Activated CD4-positive, alpha-beta T cell treated with anti-CD3 and anti-CD28 coated beads for 24 hours (primary cell): ENCODE measurements around the gene FTCDNL1.
A peak's percentile ranks its signal among the peaks of the same experiment; 100 is the strongest.

Experiments
- DNase-seq, 2 donors: peaks; one replicate each; pipeline ENCODE4 v3.0.0-alpha.2; 2020; ENCODE audit warnings: low read depth in 2 of 2

FTCDNL1 gene

GRCh38 chr2:199742884-199743283, 108.1 kb downstream of the FTCDNL1 start:
- no peak for DNase-seq

- DNase-seq, result no peak
Observed at GRCh38 chr2:199740111-199740428, 110.9 kb downstream of the FTCDNL1 start.

GRCh38 chr2:199739413-199740110, 111.4 kb downstream of the FTCDNL1 start:
- peak; percentile 55 to 58 for DNase-seq

- DNase-seq, result no peak
Observed at GRCh38 chr2:199738727-199739412, 112.1 kb downstream of the FTCDNL1 start.

GRCh38 chr2:199734651-199735050, 116.3 kb downstream of the FTCDNL1 start:
- no peak for DNase-seq

GRCh38 chr2:199734011-199734410, 117.0 kb downstream of the FTCDNL1 start:
- DNase-seq, result no peak

GRCh38 chr2:199727801-199728200, 123.2 kb downstream of the FTCDNL1 start:
- DNase-seq, result no peak

- DNase-seq, result no peak
Observed at GRCh38 chr2:199727306-199727705, 123.7 kb downstream of the FTCDNL1 start.

- DNase-seq, result no peak
Observed at GRCh38 chr2:199718074-199718473, 132.9 kb downstream of the FTCDNL1 start.

- DNase-seq, result no peak
Observed at GRCh38 chr2:199717587-199717907, 133.4 kb downstream of the FTCDNL1 start.

GRCh38 chr2:199716807-199717586, 134.0 kb downstream of the FTCDNL1 start:
- DNase-seq, result no peak

- DNase-seq, result no peak
Observed at GRCh38 chr2:199713746-199714145, 137.2 kb downstream of the FTCDNL1 start.

GRCh38 chr2:199710551-199710950, 140.4 kb downstream of the FTCDNL1 start:
- no peak for DNase-seq
